Germinal center (tissue), 1 donor: Measurements from ENCODE around the gene OR6S1.
"Not testable (repeated sequence)": the region's sequence is repeated elsewhere in the genome, so short reads cannot be mapped to it uniquely, and the experiment has no call there.

ENCODE experiments used
- DNase-seq: peaks from one replicate; pipeline ENCODE4 v3.0.0; 2012; ENCODE audit warnings: mixed read lengths, low spot score

OR6S1 gene

GRCh38 chr14:20668969-20669368, 27.5 kb upstream of the OR6S1 start:
- DNase-seq: no peak

GRCh38 chr14:20667957-20668356, 26.5 kb upstream of the OR6S1 start:
- DNase-seq: peak; percentile 65

GRCh38 chr14:20666400-20666961, 25.0 kb upstream of the OR6S1 start:
- not testable (repeated sequence) for DNase-seq

GRCh38 chr14:20662968-20663732, 21.7 kb upstream of the OR6S1 start:
- peak; percentile 54 for DNase-seq

GRCh38 chr14:20661197-20661596, 19.7 kb upstream of the OR6S1 start:
- no peak for DNase-seq

GRCh38 chr14:20659813-20660395, 18.4 kb upstream of the OR6S1 start:
- DNase-seq: no peak

GRCh38 chr14:20659336-20659735, 17.8 kb upstream of the OR6S1 start:
- DNase-seq: no peak

- no peak for DNase-seq
Measured at GRCh38 chr14:20658246-20658645, 16.8 kb upstream of the OR6S1 start.

GRCh38 chr14:20657216-20658211, 16.0 kb upstream of the OR6S1 start:
- DNase-seq: no peak

GRCh38 chr14:20656274-20656673, 14.8 kb upstream of the OR6S1 start:
- no peak for DNase-seq

GRCh38 chr14:20655851-20656250, 14.4 kb upstream of the OR6S1 start:
- DNase-seq: no peak

- DNase-seq: no peak
Measured at GRCh38 chr14:20652996-20653975, 11.8 kb upstream of the OR6S1 start.

- DNase-seq: no peak
Measured at GRCh38 chr14:20645481-20645880, 4.0 kb upstream of the OR6S1 start.

- no peak for DNase-seq
Measured at GRCh38 chr14:20644520-20644919, 3.0 kb upstream of the OR6S1 start.

GRCh38 chr14:20642755-20643154, 1.3 kb upstream of the OR6S1 start:
- not testable (repeated sequence) for DNase-seq

- no peak for DNase-seq
Measured at GRCh38 chr14:20642182-20642581, 691 bp upstream of the OR6S1 start.

GRCh38 chr14:20632831-20633691, 8.4 kb downstream of the OR6S1 start:
- peak; percentile 41 for DNase-seq

GRCh38 chr14:20632448-20632830, 9.1 kb downstream of the OR6S1 start:
- peak; percentile 11 for DNase-seq

- DNase-seq: no peak
Measured at GRCh38 chr14:20631880-20632389, 9.6 kb downstream of the OR6S1 start.
